HEK293 (cell line): ENCODE results near the gene GALNS.

Source experiments
- CTCF ChIA-PET: fragments of 350-600 bp; formaldehyde crosslinking; extraction: SDS; loops from one replicate; lab custom pipeline; 2021; ENCODE audit warnings: antibody characterized with exemption; lab: Yijun Ruan, JAX
- POLR2A ChIA-PET: fragments of 300-600 bp; formaldehyde crosslinking; extraction: SDS; loops from one replicate; lab custom pipeline; 2020; ENCODE audit warnings: antibody characterized with exemption, inconsistent platforms; lab: Yijun Ruan, JAX
- H3K27ac ChIP-seq: fragments of 200-500 bp; sonication (Bioruptor generic); 2 replicates; pipeline ENCODE4 v1.5.1; 2014; ENCODE audit warnings: low read depth, low read length, control low read depth, inconsistent platforms; ENCODE audit errors: extremely low read depth
- H3K36me3 ChIP-seq, 2 experiments: fragments of 200-500 bp in 1 of 2; sonication (Bioruptor generic) in 1 of 2; 1 replicate in 1 of 2; 2 replicates in 1 of 2; pipeline ENCODE4 v1.5.1; 2014 to 2017; ENCODE audit warnings: inconsistent platforms in 2 of 2, low read length in 2 of 2; ENCODE audit not compliant: control insufficient read depth in 2 of 2, insufficient read depth in 1 of 2
- H3K4me1 ChIP-seq: fragments of 200-500 bp; sonication (Bioruptor generic); 2 replicates; pipeline ENCODE4 v1.5.1; 2014; ENCODE audit warnings: mild to moderate bottlenecking, low read length, inconsistent platforms; ENCODE audit not compliant: control insufficient read depth, insufficient read depth
- H3K4me3 ChIP-seq: 2 replicates; pipeline ENCODE4 v1.5.1; 2011; ENCODE audit warnings: low read depth, mild to moderate bottlenecking, control low read depth, low read length, moderate library complexity
- H3K9me3 ChIP-seq: fragments of 200-500 bp; sonication (Bioruptor generic); 2 replicates; pipeline ENCODE4 v1.5.1; 2014; ENCODE audit warnings: low read depth, low read length, inconsistent platforms; ENCODE audit not compliant: control insufficient read depth, insufficient read depth
- GLIS1 ChIP-seq: fragments of 450-650 bp; formaldehyde crosslinking; IDR thresholded peaks from 2 replicates; pipeline ENCODE4 v1.5.1; 2016; ENCODE audit warnings: missing biosample characterization, missing genetic modification characterization
- HIC1 ChIP-seq: fragments of 450-650 bp; formaldehyde crosslinking; IDR thresholded peaks from 2 replicates; pipeline ENCODE4 v1.5.1; 2016; ENCODE audit warnings: missing biosample characterization, missing genetic modification characterization
- KLF1 ChIP-seq: fragments of 450-650 bp; formaldehyde crosslinking; IDR thresholded peaks from 2 replicates; pipeline ENCODE4 v1.5.1; 2016; ENCODE audit warnings: missing biosample characterization, missing genetic modification characterization
- KLF10 ChIP-seq: fragments of 450-650 bp; IDR thresholded peaks from 2 replicates; pipeline ENCODE4 v1.5.1; 2018; ENCODE audit warnings: missing biosample characterization, mild to moderate bottlenecking, missing genetic modification characterization
- KLF9 ChIP-seq: fragments of 450-650 bp; formaldehyde crosslinking; IDR thresholded peaks from 2 replicates; pipeline ENCODE4 v1.5.1; 2016; ENCODE audit warnings: missing biosample characterization, missing genetic modification characterization, low read depth
- MYNN ChIP-seq: fragments of 450-650 bp; formaldehyde crosslinking; IDR thresholded peaks from 2 replicates; pipeline ENCODE4 v1.5.1; 2016; ENCODE audit warnings: missing biosample characterization, missing genetic modification characterization, borderline replicate concordance
- SCRT1 ChIP-seq: fragments of 450-650 bp; formaldehyde crosslinking; IDR thresholded peaks from 2 replicates; pipeline ENCODE4 v1.5.1; 2016; ENCODE audit warnings: missing biosample characterization, missing genetic modification characterization, borderline replicate concordance
- SP2 ChIP-seq: fragments of 450-650 bp; formaldehyde crosslinking; IDR thresholded peaks from 2 replicates; pipeline ENCODE4 v1.5.1; 2016; ENCODE audit warnings: missing biosample characterization, missing genetic modification characterization
- TRIM28 ChIP-seq: IDR thresholded peaks from 2 replicates; pipeline ENCODE4 v1.6.1; 2011; ENCODE audit warnings: low read length, control low read depth, borderline replicate concordance
- WT1 ChIP-seq: fragments of 450-650 bp; formaldehyde crosslinking; IDR thresholded peaks from 2 replicates; pipeline ENCODE4 v1.5.1; 2016; ENCODE audit warnings: missing biosample characterization, missing genetic modification characterization
- YY1 ChIP-seq: fragments of 450-650 bp; formaldehyde crosslinking; IDR thresholded peaks from 2 replicates; pipeline ENCODE4 v1.5.1; 2018; ENCODE audit warnings: missing biosample characterization, missing genetic modification characterization
- ZBTB8A ChIP-seq: fragments of 450-650 bp; formaldehyde crosslinking; IDR thresholded peaks from 2 replicates; pipeline ENCODE4 v1.5.1; 2016; ENCODE audit warnings: missing biosample characterization, missing genetic modification characterization
- ZIC2 ChIP-seq: fragments of 450-650 bp; formaldehyde crosslinking; IDR thresholded peaks from 2 replicates; pipeline ENCODE4 v1.5.1; 2016; ENCODE audit warnings: missing biosample characterization, missing genetic modification characterization
- ZNF112 ChIP-seq: fragments of 450-650 bp; formaldehyde crosslinking; IDR thresholded peaks from 2 replicates; pipeline ENCODE4 v1.5.0; 2017; ENCODE audit warnings: missing biosample characterization, missing genetic modification characterization
- ZNF146 ChIP-seq: fragments of 450-650 bp; formaldehyde crosslinking; IDR thresholded peaks from 2 replicates; pipeline ENCODE4 v1.5.1; 2016; ENCODE audit warnings: missing biosample characterization, missing genetic modification characterization
- ZNF169 ChIP-seq: fragments of 450-650 bp; formaldehyde crosslinking; IDR thresholded peaks from 2 replicates; pipeline ENCODE4 v1.5.1; 2016; ENCODE audit warnings: missing biosample characterization, missing genetic modification characterization
- ZNF292 ChIP-seq: fragments of 450-650 bp; formaldehyde crosslinking; IDR thresholded peaks from 2 replicates; pipeline ENCODE4 v1.5.1; 2016; ENCODE audit warnings: low read depth, missing biosample characterization, missing genetic modification characterization, borderline replicate concordance
- ZNF335 ChIP-seq: fragments of 450-650 bp; formaldehyde crosslinking; conservative IDR thresholded peaks from 2 replicates; pipeline ENCODE4 v1.5.1; 2016; ENCODE audit warnings: missing biosample characterization, missing genetic modification characterization
- ZNF37A ChIP-seq: fragments of 450-650 bp; IDR thresholded peaks from 2 replicates; pipeline ENCODE4 v1.5.1; 2018; ENCODE audit warnings: missing biosample characterization, missing genetic modification characterization
- ZNF510 ChIP-seq: fragments of 450-650 bp; formaldehyde crosslinking; IDR thresholded peaks from 2 replicates; pipeline ENCODE4 v1.5.1; 2018; ENCODE audit warnings: mild to moderate bottlenecking, missing genetic modification characterization, missing biosample characterization; ENCODE audit not compliant: insufficient replicate concordance
- ZNF596 ChIP-seq: fragments of 450-650 bp; IDR thresholded peaks from 2 replicates; pipeline ENCODE4 v1.5.0; 2018; ENCODE audit warnings: missing biosample characterization, mild to moderate bottlenecking, missing genetic modification characterization, moderate library complexity
- ZNF76 ChIP-seq: fragments of 450-650 bp; formaldehyde crosslinking; IDR thresholded peaks from 2 replicates; pipeline ENCODE4; 2016; ENCODE audit warnings: low read depth, missing biosample characterization, missing genetic modification characterization, borderline replicate concordance
- ZNF843 ChIP-seq: fragments of 450-650 bp; formaldehyde crosslinking; IDR thresholded peaks from 2 replicates; pipeline ENCODE4 v1.5.1; 2016; ENCODE audit warnings: missing biosample characterization, missing genetic modification characterization
- ZXDB ChIP-seq: fragments of 450-650 bp; formaldehyde crosslinking; IDR thresholded peaks from 2 replicates; pipeline ENCODE4 v1.5.1; 2016; ENCODE audit warnings: missing biosample characterization, missing genetic modification characterization
- TF ChIP-seq, protein P1 (sequence below): fragments of 450-650 bp; formaldehyde crosslinking; IDR thresholded peaks from 2 replicates; pipeline ENCODE4 v1.5.1; 2016; ENCODE audit warnings: missing biosample characterization, missing genetic modification characterization

GALNS gene

GRCh38 chr16:88821168-88821850, 35.4 kb downstream of the GALNS start:
- Histone ChIP-seq H3K27ac (no peak overlapping the region), H3K9me3 (no peaks in the 10 kb centered on the region), H3K4me3 (no peak overlapping the region)
- CTCF ChIA-PET: interaction anchor here (1.6 kb wide), 1 partner anchor 36 kb away, joined by 4 read pairs; the partner anchor contains the start of genes GALNS and TRAPPC2L
- TF ChIP-seq ZXDB (tag by site-specific recombination) (no peak), WT1 (tag by site-specific recombination) (no peak), SP2 (tag by site-specific recombination) (no peak), ZNF596 (tag by site-specific recombination) (no peak), ZNF76 (tag by site-specific recombination) (no peak), HIC1 (no peak), TRIM28 (no peak), MYNN (tag by site-specific recombination) (no peak), ZNF169 (no peak)
- TF ChIP-seq, all 188 proteins: peak for 0
- Histone ChIP-seq H3K36me3 (peaks cover 0 to 8% of the 10 kb centered on the region in 2 experiments; a peak in 1 of 3 replicates), H3K4me1 (no peaks in the 10 kb centered on the region)
- POLR2A ChIA-PET: no interaction called here

DNA sequence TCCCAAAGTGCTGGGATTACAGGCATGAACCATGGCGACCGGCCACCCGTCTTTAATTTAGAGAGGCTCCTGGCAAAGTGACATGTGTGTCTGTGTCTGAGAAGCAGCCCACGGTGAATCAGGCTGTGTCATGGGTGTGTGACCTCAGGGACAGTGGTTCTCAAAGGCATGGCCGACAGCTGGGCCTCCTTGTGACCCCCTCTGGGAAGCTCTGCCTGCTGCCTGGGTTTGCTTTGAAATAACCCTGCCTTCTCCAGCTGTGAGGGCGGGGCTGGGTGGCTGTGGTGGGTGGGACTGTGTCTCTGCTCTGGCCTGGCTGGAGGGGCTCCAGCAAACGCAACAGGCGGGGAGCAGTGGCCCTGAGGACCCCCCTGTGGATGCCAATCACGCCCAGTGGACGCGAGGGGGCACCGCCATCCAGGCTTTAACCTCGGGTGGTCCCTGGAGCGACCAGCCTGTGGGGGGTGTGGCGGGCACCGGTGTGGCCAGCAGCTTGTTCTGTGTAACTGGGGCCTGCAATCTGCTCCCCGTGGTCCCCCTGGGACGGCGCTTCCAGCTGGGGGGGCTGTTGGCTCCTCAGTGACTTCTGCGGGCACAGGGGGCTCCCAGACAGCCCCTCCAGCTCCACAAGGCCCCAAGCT, 36.2 kb downstream of the GALNS start:
- H3K4me1 ChIP-seq: no peaks in the 10 kb centered on the region
- no peak overlapping the region for H3K27ac ChIP-seq
- ChIA-PET CTCF (interaction anchor here (0.6 to 1.6 kb wide), 3 partner anchors 37 to 353 kb away, joined by 3 to 4 read pairs (median 4); partner anchors contain the start of genes GALNS and TRAPPC2L), POLR2A (no interaction called here)
- H3K36me3 ChIP-seq: peaks cover 0 to 8% of the 10 kb centered on the region in 2 experiments; a peak in 1 of 3 replicates
- H3K4me3 ChIP-seq: no peak overlapping the region
- TF ChIP-seq KLF1 (tag by site-specific recombination) (peak; percentile 69), ZIC2 (0 out of 2 replicates have a peak, but pooled peaks have one; percentile 9), KLF9 (tag by site-specific recombination) (0 out of 2 replicates have a peak, but pooled peaks have one; percentile 19), KLF10 (tag by site-specific recombination) (no peak)
- no peaks in the 10 kb centered on the region for H3K9me3 ChIP-seq

DNA sequence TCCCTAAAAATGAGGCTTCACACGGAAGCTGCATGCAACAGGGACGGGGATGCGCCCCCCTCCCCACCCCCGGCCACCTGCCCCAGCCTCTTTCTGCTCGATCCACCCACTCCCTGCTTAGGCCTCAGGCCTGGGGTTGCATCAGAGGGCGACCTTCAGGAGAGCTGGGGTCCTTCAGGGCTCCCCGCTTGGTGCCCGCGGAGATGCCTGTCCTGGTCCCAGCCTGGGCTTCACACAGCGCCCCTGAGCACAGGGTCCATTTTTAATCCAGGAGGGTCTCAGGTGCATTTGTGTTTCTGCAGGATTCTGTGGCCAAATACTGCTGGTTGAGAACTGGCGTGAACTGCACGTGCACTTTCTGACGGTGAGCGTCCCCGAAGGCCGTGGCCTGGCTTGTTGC, 37.6 kb downstream of the GALNS start:
- TF ChIP-seq ZNF335 (tag by site-specific recombination): peak; percentile 94
- no peak for TF ChIP-seq KLF9 (tag by site-specific recombination)
- TF ChIP-seq, all 188 proteins: peak for 1
- peaks cover 0 to 5% of the 10 kb centered on the region in 2 experiments; a peak in 1 of 3 replicates for H3K36me3 ChIP-seq
- CTCF ChIA-PET: interaction anchor here (0.6 to 1.4 kb wide), 4 partner anchors 8 to 419 kb away, joined by 3 to 4 read pairs (median 3); no protein-coding TSS in a partner anchor
- no peak overlapping the region for H3K4me3 ChIP-seq
- no peak overlapping the region for H3K27ac ChIP-seq
- H3K4me1 ChIP-seq: no peaks in the 10 kb centered on the region
- POLR2A ChIA-PET: no interaction called here
- no peaks in the 10 kb centered on the region for H3K9me3 ChIP-seq

DNA sequence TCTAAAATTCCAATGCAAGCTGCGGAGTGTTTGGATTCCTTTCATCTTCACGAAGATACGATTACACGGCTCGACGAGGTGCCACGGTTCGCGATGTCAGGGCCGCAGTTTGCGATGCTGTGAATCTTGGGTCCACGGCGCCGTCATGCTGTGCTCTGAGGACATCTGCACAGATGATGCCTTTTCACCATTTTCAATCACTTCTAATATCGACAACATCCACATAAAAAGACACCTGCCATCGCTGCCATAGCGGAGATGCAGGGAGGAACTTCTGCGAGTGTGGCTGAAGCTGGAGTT, 38.2 kb downstream of the GALNS start:
- CTCF ChIA-PET: interaction anchor here (1.1 to 1.4 kb wide), 3 partner anchors 9 to 106 kb away, joined by 3 read pairs; no protein-coding TSS in a partner anchor
- TF ChIP-seq SCRT1 (tag by site-specific recombination) (no peak), GLIS1 (tag by site-specific recombination) (no peak), ZNF76 (tag by site-specific recombination) (no peak), ZBTB8A (tag by site-specific recombination) (no peak), YY1 (tag by site-specific recombination) (no peak), ZNF37A (tag by site-specific recombination) (no peak), ZNF146 (tag by site-specific recombination) (no peak), ZNF843 (no peak), ZNF112 (tag by site-specific recombination) (no peak), ZNF292 (no peak), ZNF510 (tag by site-specific recombination) (no peak)
- TF ChIP-seq, protein P1, sequence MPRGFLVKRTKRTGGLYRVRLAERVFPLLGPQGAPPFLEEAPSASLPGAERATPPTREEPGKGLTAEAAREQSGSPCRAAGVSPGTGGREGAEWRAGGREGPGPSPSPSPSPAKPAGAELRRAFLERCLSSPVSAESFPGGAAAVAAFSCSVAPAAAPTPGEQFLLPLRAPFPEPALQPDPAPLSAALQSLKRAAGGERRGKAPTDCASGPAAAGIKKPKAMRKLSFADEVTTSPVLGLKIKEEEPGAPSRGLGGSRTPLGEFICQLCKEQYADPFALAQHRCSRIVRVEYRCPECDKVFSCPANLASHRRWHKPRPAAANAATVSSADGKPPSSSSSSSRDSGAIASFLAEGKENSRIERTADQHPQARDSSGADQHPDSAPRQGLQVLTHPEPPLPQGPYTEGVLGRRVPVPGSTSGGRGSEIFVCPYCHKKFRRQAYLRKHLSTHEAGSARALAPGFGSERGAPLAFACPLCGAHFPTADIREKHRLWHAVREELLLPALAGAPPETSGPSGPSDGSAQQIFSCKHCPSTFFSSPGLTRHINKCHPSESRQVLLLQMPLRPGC (tag by site-specific recombination): no peak

More for the DNA sequence above, 38.2 kb downstream of the GALNS start:
- Histone ChIP-seq H3K9me3 (no peaks in the 10 kb centered on the region), H3K4me3 (no peak overlapping the region), H3K36me3 (peaks cover 0 to 5% of the 10 kb centered on the region in 2 experiments; a peak in 1 of 3 replicates), H3K4me1 (no peaks in the 10 kb centered on the region), H3K27ac (no peak overlapping the region)
- POLR2A ChIA-PET: no interaction called here
